Panc1 (cell line): ENCODE data around the gene SPATA13.
"Not testable (repeated sequence)": the region's sequence is repeated elsewhere in the genome, so short reads cannot be mapped to it uniquely, and the experiment has no call there.

Source experiments
- TCF7L2 ChIP-seq: IDR thresholded peaks from 2 replicates; pipeline ENCODE4 v1.6.1; 2011; ENCODE audit warnings: mild to moderate bottlenecking, low read depth, low read length, inconsistent platforms
- TF ChIP-seq, protein P1 (sequence below): fragments of 450-650 bp; IDR thresholded peaks from 2 replicates; pipeline ENCODE4 v1.5.1; 2017; ENCODE audit warnings: mild to moderate bottlenecking
- TF ChIP-seq, protein P2 (sequence below), 2 experiments: IDR thresholded peaks; 2 replicates each; pipeline ENCODE4 v1.6.1; 2011 to 2012; ENCODE audit warnings: low read depth in 2 of 2, control low read depth in 1 of 2, low read length in 1 of 2, mild to moderate bottlenecking in 1 of 2, moderate library complexity in 1 of 2; ENCODE audit not compliant: insufficient read depth in 1 of 2

DNA sequence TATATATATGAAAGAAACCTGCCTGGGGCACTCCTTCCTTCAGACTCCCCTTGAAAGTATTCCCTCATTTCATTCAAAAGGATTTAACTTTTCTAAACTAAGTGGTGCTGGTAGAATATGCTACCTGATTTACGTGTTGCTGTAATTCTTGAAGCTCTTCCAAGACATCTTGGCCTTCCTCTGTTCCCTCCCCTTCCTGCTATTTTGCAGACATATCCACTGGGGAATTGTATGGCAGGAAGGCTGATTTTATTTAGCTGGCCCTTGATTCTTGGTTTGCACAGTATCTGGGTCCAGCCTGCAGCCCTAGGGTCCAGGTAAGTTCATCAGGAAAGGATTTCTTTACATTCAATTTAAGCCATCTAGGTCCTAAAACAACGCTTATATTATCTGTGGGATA, 148.8 kb downstream of the SPATA13 start, which contains the start of gene C1QTNF9:
- TF ChIP-seq, protein P1, sequence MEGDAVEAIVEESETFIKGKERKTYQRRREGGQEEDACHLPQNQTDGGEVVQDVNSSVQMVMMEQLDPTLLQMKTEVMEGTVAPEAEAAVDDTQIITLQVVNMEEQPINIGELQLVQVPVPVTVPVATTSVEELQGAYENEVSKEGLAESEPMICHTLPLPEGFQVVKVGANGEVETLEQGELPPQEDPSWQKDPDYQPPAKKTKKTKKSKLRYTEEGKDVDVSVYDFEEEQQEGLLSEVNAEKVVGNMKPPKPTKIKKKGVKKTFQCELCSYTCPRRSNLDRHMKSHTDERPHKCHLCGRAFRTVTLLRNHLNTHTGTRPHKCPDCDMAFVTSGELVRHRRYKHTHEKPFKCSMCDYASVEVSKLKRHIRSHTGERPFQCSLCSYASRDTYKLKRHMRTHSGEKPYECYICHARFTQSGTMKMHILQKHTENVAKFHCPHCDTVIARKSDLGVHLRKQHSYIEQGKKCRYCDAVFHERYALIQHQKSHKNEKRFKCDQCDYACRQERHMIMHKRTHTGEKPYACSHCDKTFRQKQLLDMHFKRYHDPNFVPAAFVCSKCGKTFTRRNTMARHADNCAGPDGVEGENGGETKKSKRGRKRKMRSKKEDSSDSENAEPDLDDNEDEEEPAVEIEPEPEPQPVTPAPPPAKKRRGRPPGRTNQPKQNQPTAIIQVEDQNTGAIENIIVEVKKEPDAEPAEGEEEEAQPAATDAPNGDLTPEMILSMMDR: not testable (repeated sequence)
- TF ChIP-seq, protein P2, sequence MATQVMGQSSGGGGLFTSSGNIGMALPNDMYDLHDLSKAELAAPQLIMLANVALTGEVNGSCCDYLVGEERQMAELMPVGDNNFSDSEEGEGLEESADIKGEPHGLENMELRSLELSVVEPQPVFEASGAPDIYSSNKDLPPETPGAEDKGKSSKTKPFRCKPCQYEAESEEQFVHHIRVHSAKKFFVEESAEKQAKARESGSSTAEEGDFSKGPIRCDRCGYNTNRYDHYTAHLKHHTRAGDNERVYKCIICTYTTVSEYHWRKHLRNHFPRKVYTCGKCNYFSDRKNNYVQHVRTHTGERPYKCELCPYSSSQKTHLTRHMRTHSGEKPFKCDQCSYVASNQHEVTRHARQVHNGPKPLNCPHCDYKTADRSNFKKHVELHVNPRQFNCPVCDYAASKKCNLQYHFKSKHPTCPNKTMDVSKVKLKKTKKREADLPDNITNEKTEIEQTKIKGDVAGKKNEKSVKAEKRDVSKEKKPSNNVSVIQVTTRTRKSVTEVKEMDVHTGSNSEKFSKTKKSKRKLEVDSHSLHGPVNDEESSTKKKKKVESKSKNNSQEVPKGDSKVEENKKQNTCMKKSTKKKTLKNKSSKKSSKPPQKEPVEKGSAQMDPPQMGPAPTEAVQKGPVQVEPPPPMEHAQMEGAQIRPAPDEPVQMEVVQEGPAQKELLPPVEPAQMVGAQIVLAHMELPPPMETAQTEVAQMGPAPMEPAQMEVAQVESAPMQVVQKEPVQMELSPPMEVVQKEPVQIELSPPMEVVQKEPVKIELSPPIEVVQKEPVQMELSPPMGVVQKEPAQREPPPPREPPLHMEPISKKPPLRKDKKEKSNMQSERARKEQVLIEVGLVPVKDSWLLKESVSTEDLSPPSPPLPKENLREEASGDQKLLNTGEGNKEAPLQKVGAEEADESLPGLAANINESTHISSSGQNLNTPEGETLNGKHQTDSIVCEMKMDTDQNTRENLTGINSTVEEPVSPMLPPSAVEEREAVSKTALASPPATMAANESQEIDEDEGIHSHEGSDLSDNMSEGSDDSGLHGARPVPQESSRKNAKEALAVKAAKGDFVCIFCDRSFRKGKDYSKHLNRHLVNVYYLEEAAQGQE (IDR thresholded peaks at IDR 0.05; ENCODE audit: insufficient read depth in 1 of 2, low read depth in 2 of 2, low read length in 1 of 2): not testable (repeated sequence)
- not testable (repeated sequence) for TF ChIP-seq TCF7L2
